Keratinocyte (primary cell): ENCODE data around the gene FEN1. TPM values are rescaled to one million over a fixed set of nuclear protein-coding genes. Genes with fewer than 3 reads are reported as not detected.

Experiments used
- DNase-seq: peaks from one replicate; pipeline ENCODE4 v3.0.0-alpha.2; 2011; ENCODE audit warnings: low read depth, missing footprints, low spot score
- FAIRE-seq: peaks from 2 replicates; lab custom pipeline; 2011; peaks lifted over from hg19 to GRCh38; lab: Jason Lieb, UNC
- H2AFZ ChIP-seq: 2 replicates; pipeline ENCODE4 v1.6.0; 2012; ENCODE audit warnings: low read length, control low read depth, inconsistent platforms; ENCODE audit not compliant: control insufficient read depth
- H3K27ac ChIP-seq: 2 replicates; pipeline ENCODE4 v1.5.1; 2011; ENCODE audit warnings: low read length; ENCODE audit not compliant: control insufficient read depth, insufficient read depth
- H3K27me3 ChIP-seq: 3 replicates; pipeline ENCODE4 v1.6.0; 2011; ENCODE audit warnings: low read length; ENCODE audit not compliant: control insufficient read depth, insufficient read depth; ENCODE audit errors: extremely low read depth
- H3K36me3 ChIP-seq, 2 experiments: 2 replicates in 1 of 2; 3 replicates in 1 of 2; pipeline ENCODE4 v1.5.1; 2011; ENCODE audit warnings: low read length in 2 of 2, mild to moderate bottlenecking in 1 of 2; ENCODE audit not compliant: control insufficient read depth in 2 of 2, insufficient read depth in 2 of 2; ENCODE audit errors: extremely low read depth in 1 of 2
- H3K4me1 ChIP-seq: 3 replicates; pipeline ENCODE4 v1.5.1; 2011; ENCODE audit warnings: low read length; ENCODE audit not compliant: control insufficient read depth, insufficient read depth; ENCODE audit errors: extremely low read depth
- H3K4me2 ChIP-seq: 3 replicates; pipeline ENCODE4 v1.6.0; 2011; ENCODE audit warnings: low read depth, low read length; ENCODE audit not compliant: control insufficient read depth, insufficient read depth; ENCODE audit errors: extremely low read depth
- H3K4me3 ChIP-seq, 3 experiments: fragments of 200-600 bp in 1 of 3; sonication (generic) in 1 of 3; 2 replicates in 2 of 3; 3 replicates in 1 of 3; pipeline ENCODE4 v1.5.1; 2011 to 2016; ENCODE audit warnings: low read length in 3 of 3, mild to moderate bottlenecking in 3 of 3, control low read depth in 2 of 3, inconsistent platforms in 1 of 3, low read depth in 1 of 3, mixed read lengths in 1 of 3, mixed run types in 1 of 3, moderate library complexity in 1 of 3; ENCODE audit not compliant: control insufficient read depth in 2 of 3, insufficient read depth in 2 of 3; ENCODE audit errors: extremely low read depth in 1 of 3
- H3K79me2 ChIP-seq: 2 replicates; pipeline ENCODE4 v1.6.0; 2012; ENCODE audit warnings: low read length; ENCODE audit not compliant: control insufficient read depth, insufficient read depth
- H3K9ac ChIP-seq: 3 replicates; pipeline ENCODE4 v1.6.0; 2011; ENCODE audit warnings: low read length; ENCODE audit not compliant: control insufficient read depth, insufficient read depth; ENCODE audit errors: extremely low read depth
- H3K9me1 ChIP-seq: 3 replicates; pipeline ENCODE4 v1.6.0; 2011; ENCODE audit warnings: low read length; ENCODE audit not compliant: control insufficient read depth, insufficient read depth; ENCODE audit errors: extremely low read depth
- H3K9me3 ChIP-seq: 2 replicates; pipeline ENCODE4 v1.5.1; 2012; ENCODE audit warnings: low read depth, low read length; ENCODE audit not compliant: control insufficient read depth
- H4K20me1 ChIP-seq: 3 replicates; pipeline ENCODE4 v1.6.0; 2011; ENCODE audit warnings: low read length; ENCODE audit not compliant: control insufficient read depth, insufficient read depth; ENCODE audit errors: extremely low read depth
- EZH2 ChIP-seq: IDR thresholded peaks from one replicate; pipeline ENCODE4 v1.6.1; 2012; ENCODE audit warnings: inconsistent platforms, mild to moderate bottlenecking, low read length, moderate library complexity
- dilution Hi-C: fragments of 300-500 bp; cut with MboI; formaldehyde crosslinking; loops from one replicate; pipeline ENCODE4 v1.7.0; 2020; ENCODE audit warnings: low sequenced_read_pairs; ENCODE audit not compliant: extremely low pct_ligation_motif_present
- polyA plus RNA-seq, 5 experiments: library from polyadenylated mRNA; depleted of rRNA in 3 of 5; stranded (reverse) in 3 of 5; stranded (forward) in 1 of 5; unstranded in 1 of 5; fragments of >200 nt; gene quantifications; 1 replicate in 1 of 5; 2 replicates in 3 of 5; 3 replicates in 1 of 5; pipeline versions ENCODE4 v1.2.1 to v1.2.3, GENCODE V29; 2011 to 2012; ENCODE audit warnings: missing spikeins in 2 of 5, low read depth in 1 of 5, low replicate concordance in 1 of 5
- TF ChIP-seq, protein P1 (sequence below), 3 experiments: IDR thresholded peaks in 1 of 3; conservative IDR thresholded peaks in 1 of 3; optimal IDR thresholded peaks in 1 of 3; 2 replicates in 2 of 3; 3 replicates in 1 of 3; pipeline versions ENCODE3 to v1.5.1; 2011; ENCODE audit warnings: low read length in 3 of 3, mild to moderate bottlenecking in 3 of 3, moderate library complexity in 2 of 3, control low read depth in 1 of 3, inconsistent platforms in 1 of 3; ENCODE audit not compliant: insufficient read depth in 2 of 3; ENCODE audit errors: extremely low read depth in 1 of 3

Gene FEN1
- polyA plus RNA-seq, 1 donor (not counting 4 experiments of a cell fraction or from before 2014, with no cell fraction given) = 26.7 TPM

DNA sequence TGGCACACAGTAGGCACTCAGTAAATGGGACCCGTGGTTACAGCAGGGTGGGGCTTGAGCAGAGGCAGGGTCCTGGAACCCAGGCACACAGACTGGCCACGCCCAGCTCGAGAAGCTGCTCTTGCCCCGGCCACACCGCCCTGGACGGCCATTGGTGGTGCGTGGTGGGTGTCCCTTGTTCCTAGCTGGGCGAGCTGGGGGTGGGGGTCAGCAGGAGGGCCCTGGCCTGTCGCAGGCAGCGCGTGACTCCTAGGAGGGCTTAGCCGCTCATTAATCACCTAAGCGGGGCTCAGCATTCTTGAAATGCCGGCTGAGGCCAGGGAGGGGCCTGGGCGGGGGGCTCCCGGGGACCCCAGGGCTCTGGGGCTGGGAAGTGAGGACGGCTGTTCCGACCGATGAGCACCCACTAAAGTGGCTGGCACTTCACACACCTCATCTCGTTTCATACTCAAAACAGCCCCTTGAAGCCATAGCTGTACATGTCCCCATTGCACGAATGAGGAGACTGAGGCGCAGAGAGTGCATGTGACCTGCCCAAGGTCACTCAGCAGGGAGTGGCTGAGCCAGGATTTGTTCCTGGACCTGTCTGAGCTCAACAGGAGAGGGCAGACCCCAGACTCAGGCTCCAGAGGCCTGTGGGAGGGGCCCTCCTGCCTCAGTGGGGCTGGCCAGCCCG is 28.6 kb upstream of the FEN1 start:
- Histone ChIP-seq H3K27me3 (peaks cover 9% of the 10 kb centered on the region), H3K27ac (no peak overlapping the region), H3K79me2 (no peaks in the 10 kb centered on the region), H2AFZ (no peak overlapping the region), H3K9me3 (no peaks in the 10 kb centered on the region), H3K9me1 (no peaks in the 10 kb centered on the region), H3K36me3 (no peaks in the 10 kb centered on the region), H3K4me1 (no peaks in the 10 kb centered on the region), H4K20me1 (no peaks in the 10 kb centered on the region), H3K9ac (no peak overlapping the region), H3K4me3 (no peak overlapping the region), H3K4me2 (no peak overlapping the region)
- TF ChIP-seq, protein P1, sequence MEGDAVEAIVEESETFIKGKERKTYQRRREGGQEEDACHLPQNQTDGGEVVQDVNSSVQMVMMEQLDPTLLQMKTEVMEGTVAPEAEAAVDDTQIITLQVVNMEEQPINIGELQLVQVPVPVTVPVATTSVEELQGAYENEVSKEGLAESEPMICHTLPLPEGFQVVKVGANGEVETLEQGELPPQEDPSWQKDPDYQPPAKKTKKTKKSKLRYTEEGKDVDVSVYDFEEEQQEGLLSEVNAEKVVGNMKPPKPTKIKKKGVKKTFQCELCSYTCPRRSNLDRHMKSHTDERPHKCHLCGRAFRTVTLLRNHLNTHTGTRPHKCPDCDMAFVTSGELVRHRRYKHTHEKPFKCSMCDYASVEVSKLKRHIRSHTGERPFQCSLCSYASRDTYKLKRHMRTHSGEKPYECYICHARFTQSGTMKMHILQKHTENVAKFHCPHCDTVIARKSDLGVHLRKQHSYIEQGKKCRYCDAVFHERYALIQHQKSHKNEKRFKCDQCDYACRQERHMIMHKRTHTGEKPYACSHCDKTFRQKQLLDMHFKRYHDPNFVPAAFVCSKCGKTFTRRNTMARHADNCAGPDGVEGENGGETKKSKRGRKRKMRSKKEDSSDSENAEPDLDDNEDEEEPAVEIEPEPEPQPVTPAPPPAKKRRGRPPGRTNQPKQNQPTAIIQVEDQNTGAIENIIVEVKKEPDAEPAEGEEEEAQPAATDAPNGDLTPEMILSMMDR (optimal IDR thresholded peaks at IDR 0.05 in 1 of 3, IDR thresholded peaks at IDR 0.05 in 1 of 3, conservative IDR thresholded peaks at IDR 0.05 in 1 of 3; ENCODE audit: extremely low read depth in 1 of 3, insufficient read depth in 2 of 3, low read length in 3 of 3) = no peak
- TF ChIP-seq EZH2 = no peak
- FAIRE-seq (no peak), DNase-seq (no peak)
- dilution Hi-C loops = no loop called here

- Histone ChIP-seq H3K9me3 (no peaks in the 10 kb centered on the region), H3K4me1 (no peaks in the 10 kb centered on the region), H3K79me2 (no peaks in the 10 kb centered on the region), H3K4me3 (no peak overlapping the region), H3K36me3 (no peaks in the 10 kb centered on the region), H3K9ac (no peak overlapping the region), H3K4me2 (no peak overlapping the region), H3K27ac (no peak overlapping the region), H4K20me1 (no peaks in the 10 kb centered on the region), H3K9me1 (no peaks in the 10 kb centered on the region), H2AFZ (no peak overlapping the region), H3K27me3 (peaks cover 9% of the 10 kb centered on the region)
- DNase-seq = no peak
- no peak for FAIRE-seq
- TF ChIP-seq, protein P1 (optimal IDR thresholded peaks at IDR 0.05 in 1 of 3, IDR thresholded peaks at IDR 0.05 in 1 of 3, conservative IDR thresholded peaks at IDR 0.05 in 1 of 3; ENCODE audit: extremely low read depth in 1 of 3, insufficient read depth in 2 of 3, low read length in 3 of 3) = no peak
- TF ChIP-seq EZH2 = no peak
- dilution Hi-C loops = no loop called here
Observed at GRCh38 chr11:61764606-61765260, 28.0 kb upstream of the FEN1 start.
